ENCODE data around the gene ABCC11. TPM values are rescaled to one million over a fixed set of nuclear protein-coding genes. Genes with fewer than 3 reads are reported as not detected.

Gene ABCC11
- polyA plus RNA-seq, 1 donor = not detected

- no peak for DNase-seq
Measured at GRCh38 chr16:48126801-48127644, 120.3 kb downstream of the ABCC11 start.

GRCh38 chr16:48125888-48126287 lies 121.5 kb downstream of the ABCC11 start:
- no peak for DNase-seq

DNA sequence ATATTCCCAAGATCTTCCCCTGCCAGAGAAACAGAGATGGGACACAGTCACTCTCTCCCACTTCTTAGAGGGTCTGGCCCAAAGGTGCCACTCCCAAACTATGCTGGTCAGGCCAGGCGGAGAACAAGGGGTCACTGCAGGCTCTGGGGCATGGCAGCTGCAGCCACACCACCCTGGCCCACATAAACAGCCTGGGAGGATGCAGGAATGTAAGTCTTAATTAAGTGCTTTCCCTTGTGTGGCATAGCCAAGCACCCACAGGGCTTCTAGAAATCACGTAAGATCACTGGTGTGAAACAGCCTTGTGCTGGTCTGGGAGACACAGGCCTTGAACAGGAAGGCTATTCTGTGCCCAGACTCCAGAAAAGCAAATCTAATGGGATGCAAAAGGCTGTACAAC lies 123.1 kb downstream of the ABCC11 start:
- DNase-seq = no peak

- no peak for DNase-seq
Measured at GRCh38 chr16:48123104-48123788, 124.1 kb downstream of the ABCC11 start.

DNA sequence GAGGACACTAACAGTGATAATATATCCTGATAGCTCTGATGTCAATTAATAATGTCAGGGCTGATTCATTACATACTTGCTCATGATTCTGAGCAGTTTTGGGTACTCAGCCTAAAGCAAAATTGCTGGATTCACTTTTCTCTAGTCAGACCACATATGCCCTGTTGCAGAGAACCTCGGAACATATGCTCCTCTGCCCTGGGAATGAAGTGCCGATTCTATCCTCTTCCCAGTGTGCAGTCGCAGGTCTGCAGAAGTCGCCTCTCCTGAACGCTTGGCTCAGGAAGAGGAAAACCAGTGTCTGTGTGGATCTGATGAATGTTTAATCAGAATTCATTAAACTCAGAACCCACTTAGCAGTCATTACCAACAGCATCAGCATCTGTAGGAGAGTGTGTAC lies 126.1 kb downstream of the ABCC11 start:
- DNase-seq = no peak

DNA sequence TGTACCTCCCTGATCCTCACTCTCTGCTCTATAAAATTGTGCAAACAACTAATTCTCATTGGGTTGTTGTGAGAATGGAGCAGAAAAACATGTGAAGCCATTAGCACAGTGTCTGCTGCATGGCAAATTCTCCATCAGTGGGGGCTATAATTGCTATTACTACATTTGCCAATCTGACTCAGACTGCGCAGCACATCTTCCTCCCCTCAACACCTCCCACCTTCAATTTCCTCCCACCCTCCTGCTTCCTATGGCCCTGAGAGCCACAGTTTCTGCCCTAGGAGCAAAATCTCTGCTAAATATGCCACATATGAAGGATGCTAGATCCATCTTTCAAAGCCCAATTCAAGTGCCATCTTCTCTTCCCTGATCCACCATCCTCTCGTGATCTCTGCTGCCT lies 128.5 kb downstream of the ABCC11 start:
- no peak for DNase-seq

DNA sequence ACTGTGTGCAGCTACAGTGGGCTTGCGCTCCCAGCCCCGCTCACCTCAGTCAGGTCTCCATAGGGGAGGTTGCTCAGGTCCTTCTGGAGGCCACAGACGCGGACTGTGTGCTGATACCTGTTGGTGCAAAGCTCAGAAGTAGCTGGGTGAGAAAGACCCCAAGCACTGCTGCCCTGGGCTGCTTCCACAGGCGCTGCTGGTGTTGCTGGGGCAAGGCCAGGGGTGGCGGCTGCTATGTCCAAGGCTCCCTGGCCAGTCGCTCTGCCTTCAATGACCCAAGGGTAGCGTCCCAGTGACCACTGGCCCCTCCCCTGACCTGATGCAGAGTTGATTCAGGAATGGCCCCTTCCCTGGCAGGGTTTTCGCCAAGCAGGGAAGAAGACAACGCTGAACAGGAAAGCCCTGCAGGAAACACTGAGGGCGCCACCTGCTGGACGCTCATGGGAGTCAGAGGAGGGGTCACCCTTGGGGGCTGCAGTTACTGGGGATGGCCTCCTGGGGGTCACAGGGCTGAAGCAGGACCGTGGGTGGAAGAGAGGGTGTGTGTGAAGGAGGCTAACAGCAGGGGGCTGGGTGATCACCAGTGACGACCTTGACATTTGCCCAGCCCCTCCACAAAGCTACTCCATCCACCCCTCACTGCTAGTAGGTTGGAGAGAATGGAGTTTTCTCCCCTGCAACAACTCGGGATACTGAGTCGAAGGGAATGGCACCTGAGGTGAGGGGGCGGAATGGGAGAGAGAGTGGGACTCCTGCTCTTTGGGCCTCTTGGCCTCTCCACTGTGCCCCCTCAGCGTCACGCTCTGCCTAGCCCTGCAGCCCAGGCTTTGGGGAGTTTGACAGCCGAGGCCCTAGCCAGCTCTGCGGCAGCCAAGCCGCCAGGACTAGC lies 129.9 kb downstream of the ABCC11 start:
- DNase-seq = no peak

Other genes with a start within 250 kb of the ABCC11 start
- gene ABCC12, start 91.5 kb downstream of the ABCC11 start, polyA plus RNA-seq (ENCODE audit: insufficient read length) = 0.10 TPM
- 47.5 TPM for gene LONP2, start 3.2 kb downstream of the ABCC11 start, polyA plus RNA-seq (ENCODE audit: insufficient read length)
- 28.2 TPM for gene SIAH1, start 137.9 kb upstream of the ABCC11 start, polyA plus RNA-seq (ENCODE audit: insufficient read length)

Measured in hindlimb muscle (tissue), 1 donor.